Common myeloid progenitor, CD34-positive (primary cell): Measurements from ENCODE around the gene TRIML2.

Experiments used
- CTCF ChIA-PET: fragments of 350-600 bp; sonication (Branson Sonifier 250); formaldehyde crosslinking; loops from one replicate; lab custom pipeline; 2021; ENCODE audit warnings: antibody characterized with exemption; lab: Charles Lee
- POLR2A ChIA-PET: fragments of 350-600 bp; sonication (Branson Sonifier 250); formaldehyde crosslinking; loops from one replicate; lab custom pipeline; 2021; ENCODE audit warnings: antibody characterized with exemption; lab: Charles Lee
- DNase-seq, 3 donors: peaks; one replicate each; pipeline versions ENCODE4 v3.0.0 to v3.0.0-alpha.2; 2013
- H3K27ac ChIP-seq, 2 experiments: 1 replicate in 1 of 2; 2 replicates in 1 of 2; pipeline ENCODE4 v1.7.0; 2013; ENCODE audit warnings: inconsistent platforms in 2 of 2, low read length in 2 of 2, mild to moderate bottlenecking in 2 of 2, low read depth in 1 of 2, moderate library complexity in 1 of 2; ENCODE audit not compliant: severe bottlenecking in 2 of 2, insufficient read depth in 1 of 2, poor library complexity in 1 of 2
- H3K27me3 ChIP-seq, 5 experiments: replicated peaks in 2 of 5; 1 replicate in 3 of 5; 2 replicates in 2 of 5; pipeline versions ENCODE4 v1.6.1 to v1.7.0; 2013; ENCODE audit warnings: low read length in 4 of 5, mild to moderate bottlenecking in 2 of 5, moderate library complexity in 2 of 5, inconsistent platforms in 1 of 5; ENCODE audit not compliant: insufficient read depth in 5 of 5, control insufficient read depth in 4 of 5
- H3K36me3 ChIP-seq, 4 experiments: 1 replicate in 2 of 4; 2 replicates in 2 of 4; pipeline versions ENCODE4 v1.6.1 to v1.7.0; 2013; ENCODE audit warnings: low read length in 3 of 4, control low read depth in 1 of 4, mild to moderate bottlenecking in 1 of 4; ENCODE audit not compliant: control insufficient read depth in 4 of 4, insufficient read depth in 4 of 4
- H3K4me1 ChIP-seq, 4 experiments: 1 replicate in 3 of 4; 2 replicates in 1 of 4; pipeline versions ENCODE4 v1.6.1 to v1.7.1; 2013; ENCODE audit warnings: low read length in 3 of 4, mild to moderate bottlenecking in 3 of 4, control low read depth in 1 of 4, inconsistent platforms in 1 of 4, moderate library complexity in 1 of 4; ENCODE audit not compliant: control insufficient read depth in 4 of 4, insufficient read depth in 4 of 4; ENCODE audit errors: control extremely low read depth in 1 of 4
- H3K4me3 ChIP-seq, 7 experiments: 1 replicate in 4 of 7; 2 replicates in 3 of 7; pipeline versions ENCODE4 v1.5.1 to v1.7.0; 2013; ENCODE audit warnings: mild to moderate bottlenecking in 7 of 7, low read length in 6 of 7, moderate library complexity in 6 of 7, inconsistent platforms in 2 of 7, low read depth in 2 of 7, control low read depth in 1 of 7; ENCODE audit not compliant: insufficient read depth in 4 of 7, control insufficient read depth in 1 of 7; ENCODE audit errors: extremely low read depth in 1 of 7
- H3K9me3 ChIP-seq, 5 experiments: 1 replicate in 4 of 5; 2 replicates in 1 of 5; pipeline versions ENCODE4 v1.6.1 to v1.7.1; 2013; ENCODE audit warnings: low read length in 4 of 5, mild to moderate bottlenecking in 2 of 5, inconsistent platforms in 1 of 5, low read depth in 1 of 5, moderate library complexity in 1 of 5; ENCODE audit not compliant: control insufficient read depth in 4 of 5, insufficient read depth in 2 of 5; ENCODE audit errors: control extremely low read depth in 1 of 5
- WGBS: methylation state at CpG from one replicate; pipeline ENCODE4 v1.1.5; 2013; ENCODE audit not compliant: insufficient coverage; 5-methylcytosine and 5-hydroxymethylcytosine counted together

The TRIML2 gene

GRCh38 chr4:188127214-188127874, 17.9 kb upstream of the TRIML2 start:
- no peak overlapping the region for H3K27ac ChIP-seq
- ChIA-PET CTCF (no interaction called here), POLR2A (no interaction called here)
- no peak for DNase-seq
- no peaks in the 10 kb centered on the region for H3K4me1 ChIP-seq
- no peaks in the 10 kb centered on the region for H3K27me3 ChIP-seq
- WGBS = 100% methylated on average over 4 of the region's 5 CpGs
- no peak overlapping the region for H3K4me3 ChIP-seq
- no peaks in the 10 kb centered on the region for H3K36me3 ChIP-seq
- H3K9me3 ChIP-seq = no peaks in the 10 kb centered on the region

- CTCF ChIA-PET = no interaction called here
- Histone ChIP-seq H3K4me3 (no peak overlapping the region), H3K27ac (no peak overlapping the region), H3K27me3 (no peaks in the 10 kb centered on the region), H3K4me1 (no peaks in the 10 kb centered on the region), H3K9me3 (no peaks in the 10 kb centered on the region), H3K36me3 (no peaks in the 10 kb centered on the region)
- no peak for DNase-seq
- 53% methylated on average over 11 of the region's 13 CpGs for whole genome bisulfite sequencing
- POLR2A ChIA-PET = interaction anchor here (0.6 kb wide), 2 partner anchors 12 to 703 kb away, joined by 3 to 5 read pairs; no protein-coding TSS in a partner anchor
Measured at GRCh38 chr4:188121530-188121929, 12.1 kb upstream of the TRIML2 start.

GRCh38 chr4:188117631-188118324, 8.4 kb upstream of the TRIML2 start:
- ChIA-PET POLR2A (no interaction called here), CTCF (interaction anchor here (0.6 kb wide), 1 partner anchor 192 kb away, joined by 3 read pairs; no protein-coding TSS in a partner anchor)
- H3K4me3 ChIP-seq = no peak overlapping the region
- H3K36me3 ChIP-seq = no peaks in the 10 kb centered on the region
- no peak overlapping the region for H3K27ac ChIP-seq
- no peaks in the 10 kb centered on the region for H3K4me1 ChIP-seq
- no peak for DNase-seq
- H3K27me3 ChIP-seq = no peaks in the 10 kb centered on the region
- 86% methylated on average over 16 of the region's 16 CpGs for WGBS
- H3K9me3 ChIP-seq = no peaks in the 10 kb centered on the region

- H3K36me3 ChIP-seq = no peaks in the 10 kb centered on the region
- ChIA-PET POLR2A (no interaction called here), CTCF (interaction anchor here (0.6 kb wide), 1 partner anchor 14 kb away, joined by 3 read pairs; no protein-coding TSS in a partner anchor)
- 77% methylated on average over 4 of the region's 9 CpGs for whole genome bisulfite sequencing
- no peaks in the 10 kb centered on the region for H3K27me3 ChIP-seq
- no peak for DNase-seq
- H3K9me3 ChIP-seq = no peaks in the 10 kb centered on the region
- H3K27ac ChIP-seq = no peak overlapping the region
- H3K4me3 ChIP-seq = no peak overlapping the region
- no peaks in the 10 kb centered on the region for H3K4me1 ChIP-seq
Measured at GRCh38 chr4:188113156-188113555, 3.8 kb upstream of the TRIML2 start.

GRCh38 chr4:188111955-188112354, 2.6 kb upstream of the TRIML2 start:
- no peaks in the 10 kb centered on the region for H3K4me1 ChIP-seq
- no peak overlapping the region for H3K27ac ChIP-seq
- H3K27me3 ChIP-seq = no peaks in the 10 kb centered on the region
- H3K9me3 ChIP-seq = no peaks in the 10 kb centered on the region
- H3K4me3 ChIP-seq = no peak overlapping the region
- no peak for DNase-seq
- POLR2A ChIA-PET = no interaction called here
- CTCF ChIA-PET = no interaction called here
- no peaks in the 10 kb centered on the region for H3K36me3 ChIP-seq
- WGBS = 70% methylated on average over 2 of the region's 6 CpGs

- no peak overlapping the region for H3K27ac ChIP-seq
Measured at GRCh38 chr4:188110741-188111471, 1.5 kb upstream of the TRIML2 start.

GRCh38 chr4:188110036-188110435, 633 bp upstream of the TRIML2 start:
- no peaks in the 10 kb centered on the region for H3K27me3 ChIP-seq
- H3K4me3 ChIP-seq = no peak overlapping the region
- no peaks in the 10 kb centered on the region for H3K4me1 ChIP-seq
- CTCF ChIA-PET = no interaction called here
- 83% methylated on average over 2 of the region's 3 CpGs for WGBS
- peaks cover 0 to 2% (median 0%) of the 10 kb centered on the region in 5 experiments for H3K9me3 ChIP-seq
- DNase-seq = no peak
- H3K36me3 ChIP-seq = no peaks in the 10 kb centered on the region
- POLR2A ChIA-PET = no interaction called here
- no peak overlapping the region for H3K27ac ChIP-seq

More at GRCh38 chr4:188110741-188111471, 1.5 kb upstream of the TRIML2 start:
- Histone ChIP-seq H3K9me3 (no peaks in the 10 kb centered on the region), H3K4me1 (no peaks in the 10 kb centered on the region), H3K27me3 (no peaks in the 10 kb centered on the region), H3K4me3 (no peak overlapping the region), H3K36me3 (no peaks in the 10 kb centered on the region)
- DNase-seq = no peak
- CTCF ChIA-PET = no interaction called here
- 40% methylated on average over 2 of the region's 7 CpGs for WGBS
- POLR2A ChIA-PET = no interaction called here
